HepG2 (cell line): Measurements from ENCODE around the gene TCF25. TPM values are rescaled to one million over a fixed set of nuclear protein-coding genes. Genes with fewer than 3 reads are reported as not detected.

Experiments
- KDM4B ChIP-seq: sonication (generic); formaldehyde crosslinking; IDR thresholded peaks from 2 replicates; pipeline ENCODE4 v1.4.0; 2020; ENCODE audit warnings: missing genetic modification reagents
- MYC ChIP-seq: sonication (generic); formaldehyde crosslinking; IDR thresholded peaks from 2 replicates; pipeline ENCODE4 v1.9.0; 2021; ENCODE audit warnings: missing genetic modification reagents, borderline replicate concordance
- NR2C2 ChIP-seq: sonication (generic); formaldehyde crosslinking; IDR thresholded peaks from 2 replicates; pipeline ENCODE4 v1.4.0; 2020; ENCODE audit warnings: missing genetic modification reagents, mild to moderate bottlenecking, moderate library complexity, borderline replicate concordance
- SKI ChIP-seq: fragments of 450-650 bp; IDR thresholded peaks from one replicate; pipeline ENCODE4 v1.6.1; 2018; ENCODE audit warnings: mild to moderate bottlenecking; ENCODE audit not compliant: partially characterized antibody
- ZNF10 ChIP-seq: sonication (generic); formaldehyde crosslinking; IDR thresholded peaks from 2 replicates; pipeline ENCODE4 v1.4.0; 2020; ENCODE audit warnings: mild to moderate bottlenecking, low read depth, missing genetic modification reagents, borderline replicate concordance
- ZNF251 ChIP-seq: sonication (generic); formaldehyde crosslinking; IDR thresholded peaks from 2 replicates; pipeline ENCODE4 v1.9.0; 2021; ENCODE audit warnings: mild to moderate bottlenecking, missing genetic modification reagents
- ZNF614 ChIP-seq: IDR thresholded peaks from 2 replicates; pipeline ENCODE4 v1.6.1; 2018; ENCODE audit warnings: missing biosample characterization, missing genetic modification reagents, inconsistent platforms, borderline replicate concordance
- polyA plus RNA-seq, 8 experiments: library from polyadenylated mRNA; depleted of rRNA in 3 of 8; stranded (reverse) in 7 of 8; unstranded in 1 of 8; fragments of >200 nt; fragmentation: Illumina TruSeq in 4 of 8; extraction: Trizol in 4 of 8; gene quantifications; 2 replicates each; pipeline versions ENCODE4 v1.2.1 to v1.2.3, GENCODE V29; 2011 to 2016; ENCODE audit warnings: low read depth in 4 of 8, missing spikeins in 1 of 8, mixed read lengths in 1 of 8; ENCODE audit not compliant: insufficient read depth in 1 of 8
- total RNA-seq, 5 experiments: library from RNA; depleted of rRNA; stranded (reverse); fragments of >200 nt; fragmentation: Illumina TruSeq; extraction: Trizol; gene quantifications; 2 replicates each; pipeline ENCODE4 v1.2.3, GENCODE V29; 2016; ENCODE audit warnings: low read depth in 1 of 5
- TF ChIP-seq, protein P1 (sequence below), 2 experiments: fragments of 450-650 bp in 1 of 2; sonication (generic) in 1 of 2; formaldehyde crosslinking in 1 of 2; IDR thresholded peaks; 2 replicates each; pipeline versions ENCODE4 v1.6.1 to v1.8.0; 2016 to 2022; ENCODE audit warnings: antibody characterized with exemption in 1 of 2, mild to moderate bottlenecking in 1 of 2, missing genetic modification reagents in 1 of 2
- TF ChIP-seq, protein P2 (sequence below): sonication (generic); formaldehyde crosslinking; IDR thresholded peaks from 2 replicates; pipeline ENCODE4 v1.9.0; 2021; ENCODE audit warnings: missing genetic modification reagents, borderline replicate concordance
- TF ChIP-seq, protein P3 (sequence below): sonication (generic); formaldehyde crosslinking; IDR thresholded peaks from 2 replicates; pipeline ENCODE4 v1.5.0; 2020; ENCODE audit warnings: mild to moderate bottlenecking, missing genetic modification reagents, moderate library complexity
- TF ChIP-seq, protein P4 (sequence below): IDR thresholded peaks from 2 replicates; pipeline ENCODE4 v1.6.1; 2016; ENCODE audit warnings: missing biosample characterization, missing genetic modification reagents, low read depth

The TCF25 gene
- total and polyA plus RNA-seq, 2 of the 13 experiments (the other 11 are each of a cell fraction or from before 2014, with no cell fraction given) = 138 to 206 TPM

DNA sequence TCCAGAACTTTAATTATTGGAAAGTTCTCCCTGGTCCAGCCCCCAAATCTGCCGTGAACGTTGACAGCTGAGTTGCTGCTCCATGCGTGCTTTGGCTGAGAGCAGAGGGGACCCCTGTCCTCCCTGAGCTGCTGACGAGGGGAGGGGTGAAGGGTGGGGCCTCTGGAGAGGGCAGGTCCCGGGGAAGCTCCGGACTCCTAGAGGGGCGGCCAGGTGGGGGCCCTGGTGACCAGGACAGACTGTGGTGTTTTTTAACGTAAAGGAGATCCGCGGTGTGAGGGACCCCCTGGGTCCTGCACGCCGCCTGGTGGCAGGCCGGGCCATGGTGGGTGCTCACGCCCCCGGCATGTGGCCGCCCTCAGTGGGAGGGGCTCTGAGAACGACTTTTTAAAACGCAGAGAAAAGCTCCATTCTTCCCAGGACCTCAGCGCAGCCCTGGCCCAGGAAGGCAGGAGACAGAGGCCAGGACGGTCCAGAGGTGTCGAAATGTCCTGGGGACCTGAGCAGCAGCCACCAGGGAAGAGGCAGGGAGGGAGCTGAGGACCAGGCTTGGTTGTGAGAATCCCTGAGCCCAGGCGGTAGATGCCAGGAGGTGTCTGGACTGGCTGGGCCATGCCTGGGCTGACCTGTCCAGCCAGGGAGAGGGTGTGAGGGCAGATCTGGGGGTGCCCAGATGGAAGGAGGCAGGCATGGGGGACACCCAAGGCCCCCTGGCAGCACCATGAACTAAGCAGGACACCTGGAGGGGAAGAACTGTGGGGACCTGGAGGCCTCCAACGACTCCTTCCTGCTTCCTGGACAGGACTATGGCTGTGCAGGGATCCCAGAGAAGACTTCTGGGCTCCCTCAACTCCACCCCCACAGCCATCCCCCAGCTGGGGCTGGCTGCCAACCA lies 45.3 kb downstream of the TCF25 start, which contains the start of gene MC1R (continued):
- TF ChIP-seq, protein P1, sequence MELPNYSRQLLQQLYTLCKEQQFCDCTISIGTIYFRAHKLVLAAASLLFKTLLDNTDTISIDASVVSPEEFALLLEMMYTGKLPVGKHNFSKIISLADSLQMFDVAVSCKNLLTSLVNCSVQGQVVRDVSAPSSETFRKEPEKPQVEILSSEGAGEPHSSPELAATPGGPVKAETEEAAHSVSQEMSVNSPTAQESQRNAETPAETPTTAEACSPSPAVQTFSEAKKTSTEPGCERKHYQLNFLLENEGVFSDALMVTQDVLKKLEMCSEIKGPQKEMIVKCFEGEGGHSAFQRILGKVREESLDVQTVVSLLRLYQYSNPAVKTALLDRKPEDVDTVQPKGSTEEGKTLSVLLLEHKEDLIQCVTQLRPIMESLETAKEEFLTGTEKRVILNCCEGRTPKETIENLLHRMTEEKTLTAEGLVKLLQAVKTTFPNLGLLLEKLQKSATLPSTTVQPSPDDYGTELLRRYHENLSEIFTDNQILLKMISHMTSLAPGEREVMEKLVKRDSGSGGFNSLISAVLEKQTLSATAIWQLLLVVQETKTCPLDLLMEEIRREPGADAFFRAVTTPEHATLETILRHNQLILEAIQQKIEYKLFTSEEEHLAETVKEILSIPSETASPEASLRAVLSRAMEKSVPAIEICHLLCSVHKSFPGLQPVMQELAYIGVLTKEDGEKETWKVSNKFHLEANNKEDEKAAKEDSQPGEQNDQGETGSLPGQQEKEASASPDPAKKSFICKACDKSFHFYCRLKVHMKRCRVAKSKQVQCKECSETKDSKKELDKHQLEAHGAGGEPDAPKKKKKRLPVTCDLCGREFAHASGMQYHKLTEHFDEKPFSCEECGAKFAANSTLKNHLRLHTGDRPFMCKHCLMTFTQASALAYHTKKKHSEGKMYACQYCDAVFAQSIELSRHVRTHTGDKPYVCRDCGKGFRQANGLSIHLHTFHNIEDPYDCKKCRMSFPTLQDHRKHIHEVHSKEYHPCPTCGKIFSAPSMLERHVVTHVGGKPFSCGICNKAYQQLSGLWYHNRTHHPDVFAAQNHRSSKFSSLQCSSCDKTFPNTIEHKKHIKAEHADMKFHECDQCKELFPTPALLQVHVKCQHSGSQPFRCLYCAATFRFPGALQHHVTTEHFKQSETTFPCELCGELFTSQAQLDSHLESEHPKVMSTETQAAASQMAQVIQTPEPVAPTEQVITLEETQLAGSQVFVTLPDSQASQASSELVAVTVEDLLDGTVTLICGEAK (IDR thresholded peaks at IDR 0.05) = no peak
- TF ChIP-seq, protein P1 (CRISPR knock-in tag; IDR thresholded peaks at IDR 0.05) = peak; percentile 61
- TF ChIP-seq, protein P2, sequence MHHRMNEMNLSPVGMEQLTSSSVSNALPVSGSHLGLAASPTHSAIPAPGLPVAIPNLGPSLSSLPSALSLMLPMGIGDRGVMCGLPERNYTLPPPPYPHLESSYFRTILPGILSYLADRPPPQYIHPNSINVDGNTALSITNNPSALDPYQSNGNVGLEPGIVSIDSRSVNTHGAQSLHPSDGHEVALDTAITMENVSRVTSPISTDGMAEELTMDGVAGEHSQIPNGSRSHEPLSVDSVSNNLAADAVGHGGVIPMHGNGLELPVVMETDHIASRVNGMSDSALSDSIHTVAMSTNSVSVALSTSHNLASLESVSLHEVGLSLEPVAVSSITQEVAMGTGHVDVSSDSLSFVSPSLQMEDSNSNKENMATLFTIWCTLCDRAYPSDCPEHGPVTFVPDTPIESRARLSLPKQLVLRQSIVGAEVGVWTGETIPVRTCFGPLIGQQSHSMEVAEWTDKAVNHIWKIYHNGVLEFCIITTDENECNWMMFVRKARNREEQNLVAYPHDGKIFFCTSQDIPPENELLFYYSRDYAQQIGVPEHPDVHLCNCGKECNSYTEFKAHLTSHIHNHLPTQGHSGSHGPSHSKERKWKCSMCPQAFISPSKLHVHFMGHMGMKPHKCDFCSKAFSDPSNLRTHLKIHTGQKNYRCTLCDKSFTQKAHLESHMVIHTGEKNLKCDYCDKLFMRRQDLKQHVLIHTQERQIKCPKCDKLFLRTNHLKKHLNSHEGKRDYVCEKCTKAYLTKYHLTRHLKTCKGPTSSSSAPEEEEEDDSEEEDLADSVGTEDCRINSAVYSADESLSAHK (CRISPR knock-in tag) = no peak
- TF ChIP-seq ZNF10 (CRISPR knock-in tag) (no peak), ZNF614 (CRISPR knock-in tag) (peak; percentile 81), ZNF251 (CRISPR knock-in tag) (no peak), NR2C2 (no peak), SKI (no peak), KDM4B (CRISPR knock-in tag) (peak; percentile 90; the same call in 1 of the 2 replicates), MYC (CRISPR knock-in tag) (peak; percentile 90)
- TF ChIP-seq, protein P3, sequence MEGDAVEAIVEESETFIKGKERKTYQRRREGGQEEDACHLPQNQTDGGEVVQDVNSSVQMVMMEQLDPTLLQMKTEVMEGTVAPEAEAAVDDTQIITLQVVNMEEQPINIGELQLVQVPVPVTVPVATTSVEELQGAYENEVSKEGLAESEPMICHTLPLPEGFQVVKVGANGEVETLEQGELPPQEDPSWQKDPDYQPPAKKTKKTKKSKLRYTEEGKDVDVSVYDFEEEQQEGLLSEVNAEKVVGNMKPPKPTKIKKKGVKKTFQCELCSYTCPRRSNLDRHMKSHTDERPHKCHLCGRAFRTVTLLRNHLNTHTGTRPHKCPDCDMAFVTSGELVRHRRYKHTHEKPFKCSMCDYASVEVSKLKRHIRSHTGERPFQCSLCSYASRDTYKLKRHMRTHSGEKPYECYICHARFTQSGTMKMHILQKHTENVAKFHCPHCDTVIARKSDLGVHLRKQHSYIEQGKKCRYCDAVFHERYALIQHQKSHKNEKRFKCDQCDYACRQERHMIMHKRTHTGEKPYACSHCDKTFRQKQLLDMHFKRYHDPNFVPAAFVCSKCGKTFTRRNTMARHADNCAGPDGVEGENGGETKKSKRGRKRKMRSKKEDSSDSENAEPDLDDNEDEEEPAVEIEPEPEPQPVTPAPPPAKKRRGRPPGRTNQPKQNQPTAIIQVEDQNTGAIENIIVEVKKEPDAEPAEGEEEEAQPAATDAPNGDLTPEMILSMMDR (CRISPR knock-in tag) = peak; percentile 96
- TF ChIP-seq, protein P4, sequence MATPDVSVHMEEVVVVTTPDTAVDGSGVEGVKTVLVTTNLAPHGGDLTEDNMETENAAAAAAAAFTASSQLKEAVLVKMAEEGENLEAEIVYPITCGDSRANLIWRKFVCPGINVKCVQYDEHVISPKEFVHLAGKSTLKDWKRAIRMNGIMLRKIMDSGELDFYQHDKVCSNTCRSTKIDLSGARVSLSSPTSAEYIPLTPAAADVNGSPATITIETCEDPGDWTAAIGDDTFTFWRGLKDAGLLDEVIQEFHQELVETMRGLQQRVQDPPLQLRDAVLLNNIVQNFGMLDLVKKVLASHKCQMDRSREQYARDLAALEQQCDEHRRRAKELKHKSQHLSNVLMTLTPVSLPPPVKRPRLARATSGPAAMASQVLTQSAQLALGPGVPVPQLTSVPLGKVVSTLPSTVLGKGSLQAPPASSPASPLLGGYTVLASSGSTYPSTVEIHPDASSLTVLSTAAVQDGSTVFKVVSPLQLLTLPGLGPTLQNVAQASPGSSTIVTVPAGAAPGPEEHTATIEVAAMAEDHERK (CRISPR knock-in tag) = no peak
- TF ChIP-seq, all 625 proteins: peak for 248
